Tibial nerve (tissue), 3 donors: ENCODE data around the gene AMDHD2.

ENCODE experiments used
- EP300 ChIP-seq, 2 donors: sonication (generic); formaldehyde crosslinking; IDR thresholded peaks; one replicate each; pipeline ENCODE4 v1.6.1; 2017; ENCODE audit warnings: antibody characterized with exemption in 2 of 2, mild to moderate bottlenecking in 1 of 2
- POLR2A ChIP-seq, 2 donors: fragments of 450-650 bp; IDR thresholded peaks; one replicate each; pipeline ENCODE4 v1.6.1; 2017; ENCODE audit warnings: antibody characterized with exemption in 2 of 2, mild to moderate bottlenecking in 2 of 2, moderate library complexity in 2 of 2

- TF ChIP-seq POLR2A (IDR thresholded peaks at IDR 0.05) = no peak
- TF ChIP-seq EP300 (IDR thresholded peaks at IDR 0.05) = no peak
These were observed 4.9 kb upstream of the AMDHD2 start for GRCh38 chr16:2515180-2515851.
